ENCODE results near the gene SERPINB10. TPM values are rescaled to one million over a fixed set of nuclear protein-coding genes. Genes with fewer than 3 reads are reported as not detected.

SERPINB10 gene
- total RNA-seq, 1 donor from 2014 or later: not detected

DNA sequence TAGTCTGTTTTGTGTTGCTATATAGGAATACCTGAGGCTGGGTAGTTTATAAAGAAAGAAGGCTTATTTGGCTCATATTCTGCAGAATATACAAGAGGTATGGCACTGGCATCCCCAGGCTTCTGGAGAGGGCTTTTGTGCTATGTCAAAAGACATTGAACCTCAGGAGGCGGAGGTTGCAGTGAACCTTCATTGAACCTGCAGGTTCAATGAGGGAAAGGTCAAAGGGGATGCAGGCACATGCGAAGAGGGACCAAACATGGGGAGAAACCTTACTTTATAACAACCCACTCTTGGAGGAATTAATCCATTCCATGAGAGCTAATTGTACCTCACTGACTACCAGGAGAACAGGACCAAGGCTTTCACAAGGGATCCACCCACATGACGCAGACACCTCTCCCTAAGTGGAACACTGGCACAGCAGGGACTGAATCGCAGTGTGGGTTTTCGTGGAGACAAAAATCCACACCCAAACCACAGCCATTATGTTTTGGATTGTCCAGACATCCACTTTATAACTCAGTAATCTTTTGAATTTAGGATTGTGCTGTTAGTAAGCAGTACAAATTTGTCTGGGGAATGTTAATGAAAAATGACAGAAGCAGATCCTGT lies 58.1 kb downstream of the SERPINB10 start:
- Mint-ChIP-seq H3K4me1 (peaks cover 14% of the 10 kb centered on the region), H3K9me3 (no peaks in the 10 kb centered on the region), H3K27me3 (ENCODE audit: low read depth) (no peaks in the 10 kb centered on the region), H3K27ac (ENCODE audit: unreplicated experiment) (no peak overlapping the region), H3K36me3 (ENCODE audit: low read depth) (peaks cover 5% of the 10 kb centered on the region), H3K4me3 (peak overlapping the region; percentile 16)
- no peak for DNase-seq (ENCODE audit: low read depth, low spot score)
- TF ChIP-seq, protein P1, sequence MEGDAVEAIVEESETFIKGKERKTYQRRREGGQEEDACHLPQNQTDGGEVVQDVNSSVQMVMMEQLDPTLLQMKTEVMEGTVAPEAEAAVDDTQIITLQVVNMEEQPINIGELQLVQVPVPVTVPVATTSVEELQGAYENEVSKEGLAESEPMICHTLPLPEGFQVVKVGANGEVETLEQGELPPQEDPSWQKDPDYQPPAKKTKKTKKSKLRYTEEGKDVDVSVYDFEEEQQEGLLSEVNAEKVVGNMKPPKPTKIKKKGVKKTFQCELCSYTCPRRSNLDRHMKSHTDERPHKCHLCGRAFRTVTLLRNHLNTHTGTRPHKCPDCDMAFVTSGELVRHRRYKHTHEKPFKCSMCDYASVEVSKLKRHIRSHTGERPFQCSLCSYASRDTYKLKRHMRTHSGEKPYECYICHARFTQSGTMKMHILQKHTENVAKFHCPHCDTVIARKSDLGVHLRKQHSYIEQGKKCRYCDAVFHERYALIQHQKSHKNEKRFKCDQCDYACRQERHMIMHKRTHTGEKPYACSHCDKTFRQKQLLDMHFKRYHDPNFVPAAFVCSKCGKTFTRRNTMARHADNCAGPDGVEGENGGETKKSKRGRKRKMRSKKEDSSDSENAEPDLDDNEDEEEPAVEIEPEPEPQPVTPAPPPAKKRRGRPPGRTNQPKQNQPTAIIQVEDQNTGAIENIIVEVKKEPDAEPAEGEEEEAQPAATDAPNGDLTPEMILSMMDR (conservative IDR thresholded peaks at IDR 0.05): no peak

DNA sequence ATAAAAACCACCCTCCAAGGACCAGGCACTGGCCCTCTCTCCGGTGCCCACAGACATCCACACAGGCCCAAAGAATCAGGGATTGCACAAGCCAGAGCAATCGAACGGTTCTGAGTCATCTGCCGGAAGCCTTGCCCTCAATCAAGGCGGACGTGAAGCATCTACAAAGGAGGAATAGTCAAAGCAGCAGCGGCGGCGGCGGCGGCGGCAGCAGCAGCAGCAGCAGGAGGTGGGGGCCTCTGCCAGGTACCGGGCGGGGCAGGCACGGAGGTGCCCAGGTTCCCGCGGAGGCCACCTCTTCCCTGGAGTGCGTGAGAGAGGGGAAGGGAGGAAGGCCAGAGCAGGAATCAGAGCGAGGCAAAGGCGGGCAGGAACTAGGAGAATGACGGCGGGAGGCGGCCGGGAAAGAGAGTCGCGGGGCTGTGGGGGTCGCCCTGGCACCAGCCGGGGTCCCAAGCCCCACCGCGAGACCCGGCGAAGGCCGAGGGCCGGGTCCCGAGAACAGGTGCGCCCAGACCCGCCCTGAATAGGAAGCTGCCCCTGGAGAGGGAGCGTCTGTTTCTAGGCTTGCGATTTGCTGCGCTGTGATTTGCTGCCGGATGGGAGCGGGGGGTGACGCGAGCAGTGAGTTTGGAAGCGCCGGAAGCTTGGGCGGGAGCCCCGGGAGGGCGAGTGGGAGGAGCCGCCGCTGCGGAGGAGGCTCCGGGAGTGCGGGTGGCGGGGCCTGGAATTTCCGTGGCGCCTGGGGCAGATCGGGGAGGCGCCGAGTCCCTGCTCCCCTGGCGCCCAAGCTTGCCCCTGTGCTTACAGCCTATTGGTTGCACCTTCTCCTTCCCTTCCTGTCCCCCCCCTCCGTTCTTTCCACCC lies 62.4 kb downstream of the SERPINB10 start, which contains the start of gene SERPINB8:
TSS of gene SERPINB8 (plus strand) at position 140 of the 867 bp plus-strand sequence. CDS start 8,228 bp downstream, outside the sequence.
- Mint-ChIP-seq H3K9me3 (no peaks in the 10 kb centered on the region), H3K27ac (ENCODE audit: unreplicated experiment) (peak within 1 kb of the TSS; percentile 99), H3K27me3 (ENCODE audit: low read depth) (no peaks in the 10 kb centered on the region), H3K4me1 (peaks cover 22% of the 10 kb centered on the region), H3K4me3 (peak within 1 kb of the TSS; percentile 96), H3K36me3 (ENCODE audit: low read depth) (no peaks in the 10 kb centered on the region)
- TF ChIP-seq, protein P1 (conservative IDR thresholded peaks at IDR 0.05): no peak
- DNase-seq (ENCODE audit: low read depth, low spot score): peak; percentile 81

DNA sequence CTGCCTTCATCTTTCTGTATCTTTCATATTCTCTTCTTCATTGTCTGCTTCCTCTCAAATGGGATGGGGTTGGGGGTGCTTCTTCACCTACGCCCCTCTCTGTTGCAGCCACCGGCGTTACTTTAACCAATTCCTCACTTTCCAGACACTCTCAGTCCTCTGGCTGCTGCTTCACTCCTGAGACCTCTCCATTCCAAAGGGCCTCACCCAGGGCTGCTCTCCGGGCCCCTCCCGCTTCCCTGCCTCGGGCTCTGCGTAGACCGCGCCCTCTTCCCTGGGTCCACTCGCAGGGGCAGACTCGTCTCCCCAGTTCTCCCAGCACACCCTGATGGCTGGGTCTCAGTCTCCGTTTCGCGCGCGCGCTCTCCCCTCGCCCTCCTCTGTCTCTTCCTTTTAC lies 63.0 kb downstream of the SERPINB10 start:
- Mint-ChIP-seq H3K4me1 (peaks cover 22% of the 10 kb centered on the region), H3K36me3 (ENCODE audit: low read depth) (no peaks in the 10 kb centered on the region)
- TF ChIP-seq, protein P1 (conservative IDR thresholded peaks at IDR 0.05): no peak

DNA sequence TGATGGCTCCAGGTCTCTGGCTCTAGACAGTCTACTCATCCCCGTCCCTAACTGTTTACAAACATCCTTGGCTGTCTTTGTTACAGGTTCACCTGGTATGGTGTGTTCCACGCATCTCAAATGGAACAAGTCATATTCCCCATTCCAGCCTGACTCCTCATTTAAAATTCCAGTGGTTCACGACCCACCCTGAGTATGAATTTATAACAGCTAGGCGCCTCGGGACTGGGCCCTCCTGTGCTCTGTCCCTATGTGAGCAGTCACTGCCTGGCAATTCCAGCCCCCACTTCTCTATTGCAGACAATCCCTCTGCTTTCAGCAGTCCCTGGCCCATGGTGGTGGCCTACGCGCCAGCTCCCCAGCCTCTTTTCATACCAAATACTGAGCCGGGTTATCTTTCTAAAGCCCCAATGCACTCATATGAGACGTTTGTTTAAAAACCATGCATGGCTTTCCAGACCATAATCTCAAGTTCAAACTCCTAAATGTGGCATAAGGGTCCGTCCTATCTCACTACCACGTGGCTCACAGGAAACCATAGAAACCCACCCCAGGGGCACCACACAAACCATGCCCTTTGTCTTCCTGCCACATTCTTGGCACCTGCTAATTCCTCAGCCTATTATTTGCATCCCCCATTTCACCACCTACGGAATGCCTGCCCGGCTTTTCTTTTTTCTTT lies 63.7 kb downstream of the SERPINB10 start:
- TF ChIP-seq, protein P1 (conservative IDR thresholded peaks at IDR 0.05): no peak
- no peak for DNase-seq (ENCODE audit: low read depth, low spot score)
- Mint-ChIP-seq H3K36me3 (ENCODE audit: low read depth) (no peaks in the 10 kb centered on the region), H3K4me3 (peak overlapping the region; percentile 96), H3K9me3 (no peaks in the 10 kb centered on the region), H3K27me3 (ENCODE audit: low read depth) (no peaks in the 10 kb centered on the region), H3K4me1 (peaks cover 22% of the 10 kb centered on the region), H3K27ac (ENCODE audit: unreplicated experiment) (peak overlapping the region; percentile 99)

More for the DNA sequence above, 63.0 kb downstream of the SERPINB10 start:
- no peaks in the 10 kb centered on the region for H3K27me3 Mint-ChIP-seq (ENCODE audit: low read depth)
- peak; percentile 21 for DNase-seq (ENCODE audit: low read depth, low spot score)
- H3K9me3 Mint-ChIP-seq: no peaks in the 10 kb centered on the region
- peak overlapping the region; percentile 99 for H3K27ac Mint-ChIP-seq (ENCODE audit: unreplicated experiment)
- H3K4me3 Mint-ChIP-seq: peak overlapping the region; percentile 96

- H3K4me3 Mint-ChIP-seq: peak overlapping the region; percentile 96
- peaks cover 22% of the 10 kb centered on the region for H3K4me1 Mint-ChIP-seq
- H3K27me3 Mint-ChIP-seq (ENCODE audit: low read depth): no peaks in the 10 kb centered on the region
- TF ChIP-seq, protein P1 (conservative IDR thresholded peaks at IDR 0.05): no peak
- H3K9me3 Mint-ChIP-seq: no peaks in the 10 kb centered on the region
- H3K36me3 Mint-ChIP-seq (ENCODE audit: low read depth): no peaks in the 10 kb centered on the region
- DNase-seq (ENCODE audit: low read depth, low spot score): no peak
- peak overlapping the region; percentile 77 for H3K27ac Mint-ChIP-seq (ENCODE audit: unreplicated experiment)
These were observed 64.2 kb downstream of the SERPINB10 start for GRCh38 chr18:63972002-63972376.

Data from neural crest cell (in vitro differentiated cells).